ENCODE results near the gene PLAAT4. TPM values are rescaled to one million over a fixed set of nuclear protein-coding genes. Genes with fewer than 3 reads are reported as not detected.
A peak's percentile ranks its signal among the peaks of the same experiment; 100 is the strongest.

PLAAT4 gene, protein sequence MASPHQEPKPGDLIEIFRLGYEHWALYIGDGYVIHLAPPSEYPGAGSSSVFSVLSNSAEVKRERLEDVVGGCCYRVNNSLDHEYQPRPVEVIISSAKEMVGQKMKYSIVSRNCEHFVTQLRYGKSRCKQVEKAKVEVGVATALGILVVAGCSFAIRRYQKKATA
- polyA plus RNA-seq (2011; rRNA removed), result 1.6 and 2.4 TPM in 2 replicates
- 0.91 and 1.4 TPM in 2 replicates for polyA plus RNA-seq (2012; cell fraction: cytosol; rRNA removed)
- polyA plus RNA-seq (2012; cell fraction: nucleus; rRNA removed), result 0.48 and 0.80 TPM in 2 replicates
- 0.74 to 1.8 TPM (median 1.4 TPM) in 3 replicates for polyA plus RNA-seq (2017; fragmentation: RNase III; extraction: RNeasy Plus Mini Kit Qiagen cat#74134 plus additional on column Dnase treatment)
- polyA minus RNA-seq (2011; rRNA and poly(A)+ RNA removed), result 1.0 and 1.3 TPM in 2 replicates

DNA sequence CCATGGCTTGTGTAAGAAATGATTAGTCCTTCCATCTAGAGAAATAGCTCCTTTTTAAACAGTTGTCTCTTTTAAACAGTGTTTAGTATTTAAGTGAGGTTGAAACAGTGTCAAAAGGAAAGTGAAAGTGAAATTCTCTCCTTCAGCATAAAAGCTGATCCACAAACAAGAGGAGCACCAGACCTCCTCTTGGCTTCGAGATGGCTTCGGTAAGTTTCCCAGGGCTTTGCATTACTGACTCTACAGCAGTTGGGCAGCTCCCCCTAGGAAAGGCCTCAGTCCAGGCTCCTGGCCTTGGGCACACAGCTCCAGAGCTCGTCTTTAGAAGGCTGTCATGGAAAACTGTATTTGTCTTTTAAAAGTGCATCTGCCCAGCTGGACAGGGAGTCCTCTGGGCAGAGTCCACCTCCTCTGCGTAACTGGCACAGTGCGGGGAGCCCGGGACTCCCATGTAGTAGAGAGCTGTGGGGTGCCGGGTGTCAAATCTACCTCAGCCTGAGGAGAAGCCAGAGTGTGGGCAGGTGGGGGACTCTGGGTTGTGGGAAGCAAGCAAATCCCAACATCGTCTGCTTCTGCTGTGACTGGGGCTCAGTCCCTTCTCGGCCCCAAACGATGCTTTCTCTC lies at the start of gene PLAAT4:
Gene PLAAT4, plus strand, starts transcription at position 140 of the 624 bp plus-strand sequence. Its CDS starts 61 bp downstream, at position 201.
- Histone ChIP-seq H3K4me2 (peak within 1 kb of the TSS; percentile 66), H3K9me3 (no peaks in the 10 kb centered on the region), H3K27ac (peak within 1 kb of the TSS; percentile 41 to 63; a peak in 4 of 6 replicates), H3K4me1 (peaks cover 18% of the 10 kb centered on the region), H3K4me3 (no peak within 1 kb of the TSS)
- CTCF ChIA-PET, result interaction anchor here (1.5 to 1.8 kb wide), 2 partner anchors 26 to 57 kb away, joined by 3 to 5 read pairs; no protein-coding TSS in a partner anchor
- POLR2A ChIA-PET, result no interaction called here
- WGBS (ENCODE audit: missing lambda C conversion rate), result 85% methylated on average over 10 of the region's 10 CpGs
- no peak for TF ChIP-seq ZNF302 (CRISPR knock-in tag; IDR thresholded peaks at IDR 0.05)
- no peak for TF ChIP-seq CBX2 (IDR thresholded peaks at IDR 0.05; ENCODE audit: borderline replicate concordance, low read depth)
- no peak for TF ChIP-seq KDM1A (IDR thresholded peaks at IDR 0.05; ENCODE audit: low read depth)
- no peak for TF ChIP-seq HOXB5 (CRISPR knock-in tag; IDR thresholded peaks at IDR 0.05)
- no peak for TF ChIP-seq BHLHE40 (IDR thresholded peaks at IDR 0.05; ENCODE audit: low read depth, low read length)
- no peak for TF ChIP-seq USF2 (IDR thresholded peaks at IDR 0.05)
- no peak for TF ChIP-seq HEYL (CRISPR knock-in tag; IDR thresholded peaks at IDR 0.05)
- no peak for TF ChIP-seq TFCP2L1 (CRISPR knock-in tag; IDR thresholded peaks at IDR 0.05)
- no peak for TF ChIP-seq ZFP36 (IDR thresholded peaks at IDR 0.05; ENCODE audit: borderline replicate concordance, partially characterized antibody)
- no peak for TF ChIP-seq TP53 (CRISPR knock-in tag; IDR thresholded peaks at IDR 0.05)
- no peak for TF ChIP-seq POLR2AphosphoS2 (conservative IDR thresholded peaks at IDR 0.05; ENCODE audit: low read length)
- TF ChIP-seq CHD4 (IDR thresholded peaks at IDR 0.05; ENCODE audit: borderline replicate concordance), result no peak
- no peak for TF ChIP-seq BCL3 (IDR thresholded peaks at IDR 0.05)
- TF ChIP-seq SMC3 (IDR thresholded peaks at IDR 0.05), result no peak
- no peak for TF ChIP-seq CBX8 (IDR thresholded peaks at IDR 0.05)
- no peak for TF ChIP-seq RAD21 (conservative IDR thresholded peaks at IDR 0.05 in 1 of 2, IDR thresholded peaks at IDR 0.05 in 1 of 2)
- TF ChIP-seq CHD2 (IDR thresholded peaks at IDR 0.05; ENCODE audit: low read length, partially characterized antibody), result no peak
- DNase-seq (ENCODE audit: low read depth in 1 of 2, low spot score in 1 of 2), result no peak
- ATAC-seq, result peak in 1 of 2 experiments; percentile 55; a peak in 3 of 6 replicates
- FAIRE-seq, result no peak

DNA sequence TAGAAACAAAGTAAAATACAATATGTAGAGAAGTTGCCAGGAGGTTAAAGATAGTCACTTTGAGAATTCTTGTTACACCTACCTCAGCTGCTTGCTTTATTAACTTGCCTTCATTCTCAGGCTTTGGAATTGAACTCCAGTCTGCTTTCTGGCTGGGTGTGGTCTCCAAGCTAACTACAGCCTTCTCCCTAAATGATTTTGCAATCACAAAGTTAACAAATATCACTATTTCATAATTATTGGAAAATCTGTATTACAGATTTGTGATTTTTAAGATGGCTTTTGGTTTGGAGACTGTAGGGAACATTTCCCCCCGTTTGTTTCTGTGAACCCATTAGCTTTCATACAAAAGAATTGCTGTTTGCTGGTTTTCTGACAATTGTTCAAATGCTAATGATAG lies 47.8 kb upstream of the PLAAT4 start:
- Histone ChIP-seq H3K27ac (no peak overlapping the region), H3K9me3 (peaks cover 12% of the 10 kb centered on the region; the same call in 1 of the 3 replicates), H3K4me1 (no peaks in the 10 kb centered on the region), H3K4me3 (no peak overlapping the region), H3K4me2 (no peak overlapping the region)
- no peak for ATAC-seq
- ChIA-PET CTCF (interaction anchor here (4.7 kb wide), 1 partner anchor 10 kb away, joined by 40 read pairs; no protein-coding TSS in a partner anchor), POLR2A (no interaction called here)
- 51% methylated on average over 1 of the region's 1 CpG for WGBS (ENCODE audit: missing lambda C conversion rate)
- TF ChIP-seq, protein P1, sequence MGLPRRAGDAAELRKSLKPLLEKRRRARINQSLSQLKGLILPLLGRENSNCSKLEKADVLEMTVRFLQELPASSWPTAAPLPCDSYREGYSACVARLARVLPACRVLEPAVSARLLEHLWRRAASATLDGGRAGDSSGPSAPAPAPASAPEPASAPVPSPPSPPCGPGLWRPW (IDR thresholded peaks at IDR 0.05), result no peak
- TF ChIP-seq HOXA7 (CRISPR knock-in tag; IDR thresholded peaks at IDR 0.05) (no peak), CHD2 (IDR thresholded peaks at IDR 0.05; ENCODE audit: low read length, partially characterized antibody) (no peak), ESRRA (IDR thresholded peaks at IDR 0.05; ENCODE audit: borderline replicate concordance, low read length) (no peak), TP53 (CRISPR knock-in tag; IDR thresholded peaks at IDR 0.05) (no peak), BHLHE40 (IDR thresholded peaks at IDR 0.05; ENCODE audit: low read depth, low read length) (no peak), HOXB5 (CRISPR knock-in tag; IDR thresholded peaks at IDR 0.05) (no peak), JUN (IDR thresholded peaks at IDR 0.05) (no peak)
- TF ChIP-seq, protein P2, sequence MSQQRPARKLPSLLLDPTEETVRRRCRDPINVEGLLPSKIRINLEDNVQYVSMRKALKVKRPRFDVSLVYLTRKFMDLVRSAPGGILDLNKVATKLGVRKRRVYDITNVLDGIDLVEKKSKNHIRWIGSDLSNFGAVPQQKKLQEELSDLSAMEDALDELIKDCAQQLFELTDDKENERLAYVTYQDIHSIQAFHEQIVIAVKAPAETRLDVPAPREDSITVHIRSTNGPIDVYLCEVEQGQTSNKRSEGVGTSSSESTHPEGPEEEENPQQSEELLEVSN (IDR thresholded peaks at IDR 0.05; ENCODE audit: borderline replicate concordance, low read depth), result no peak
- FAIRE-seq, result no peak
- DNase-seq (ENCODE audit: low read depth in 1 of 2, low spot score in 1 of 2), result no peak
